A549 (cell line): ENCODE results near the gene UBN1. TPM values are rescaled to one million over a fixed set of nuclear protein-coding genes. Genes with fewer than 3 reads are reported as not detected.

ENCODE experiments used
- ATAC-seq, 2 experiments: fragments of 200-7000 bp in 1 of 2; fragments of >200 bp in 1 of 2; cut with Nextera tagmentation in 1 of 2; cut with Tn5 transposase in 1 of 2; 3 replicates each; pipeline versions ENCODE4 v1.8.0 to v1.9.1; 2018 to 2020; ENCODE audit warnings: mild to moderate bottlenecking in 1 of 2, moderate library complexity in 1 of 2
- CTCF ChIA-PET: fragments of 300-600 bp; sonication (Branson Sonifier 250); formaldehyde crosslinking; extraction: SDS; loops from one replicate; lab custom pipeline; 2021; ENCODE audit warnings: antibody characterized with exemption, inconsistent platforms; lab: Yijun Ruan, JAX
- POLR2A ChIA-PET: fragments of 350-600 bp; formaldehyde crosslinking; extraction: SDS; loops from one replicate; lab custom pipeline; 2021; ENCODE audit warnings: antibody characterized with exemption, inconsistent platforms; lab: Yijun Ruan, JAX
- DNase-seq, 2 experiments: peaks; one replicate each; pipeline versions ENCODE4 v3.0.0 to v3.0.0-alpha.2; 2011 to 2016; ENCODE audit warnings: low read depth in 1 of 2, low spot score in 1 of 2
- FAIRE-seq: peaks from 2 replicates; lab custom pipeline; 2011; peaks lifted over from hg19 to GRCh38; lab: Jason Lieb, UNC
- H3K27ac ChIP-seq, 2 experiments: fragments of >200 bp; sonication (Bioruptor Twin); formaldehyde crosslinking; 3 replicates each; pipeline ENCODE4 v1.5.1; 2016 to 2017
- H3K4me1 ChIP-seq: fragments of >200 bp; sonication (Bioruptor Twin); formaldehyde crosslinking; 3 replicates; pipeline ENCODE4 v1.6.1; 2016
- H3K4me2 ChIP-seq: fragments of >200 bp; sonication (Bioruptor Twin); formaldehyde crosslinking; 3 replicates; pipeline ENCODE4 v1.6.1; 2016
- H3K4me3 ChIP-seq: fragments of >200 bp; sonication (Bioruptor Twin); formaldehyde crosslinking; 3 replicates; pipeline ENCODE4 v1.5.1; 2016
- H3K9me3 ChIP-seq: fragments of >200 bp; sonication (Bioruptor Twin); formaldehyde crosslinking; 3 replicates; pipeline ENCODE4 v1.6.1; 2016
- CBX2 ChIP-seq: fragments of 200-600 bp; sonication (generic); IDR thresholded peaks from 2 replicates; pipeline ENCODE4 v1.6.1; 2016; ENCODE audit warnings: low read depth, mild to moderate bottlenecking, borderline replicate concordance
- EP300 ChIP-seq, 2 experiments: fragments of >200 bp; sonication (Bioruptor Twin); formaldehyde crosslinking; IDR thresholded peaks; 2 replicates in 1 of 2; 3 replicates in 1 of 2; pipeline ENCODE4 v1.6.1; 2016 to 2017
- FOSB ChIP-seq: fragments of 250-450 bp; sonication (Bioruptor Pico); IDR thresholded peaks from 2 replicates; pipeline ENCODE4 v1.5.0; 2020; ENCODE audit warnings: mild to moderate bottlenecking, moderate library complexity
- FOSL2 ChIP-seq, 2 experiments: fragments of 450-650 bp in 1 of 2; fragments of >200 bp in 1 of 2; sonication (Bioruptor Twin) in 1 of 2; formaldehyde crosslinking; IDR thresholded peaks; 2 replicates each; pipeline versions ENCODE4 v1.5.0 to v1.6.1; 2016 to 2020; ENCODE audit warnings: mild to moderate bottlenecking in 1 of 2, moderate library complexity in 1 of 2
- FOXS1 ChIP-seq: fragments of 250-450 bp; sonication (Bioruptor Pico); IDR thresholded peaks from 2 replicates; pipeline ENCODE4 v1.5.0; 2020; ENCODE audit warnings: mild to moderate bottlenecking, moderate library complexity
- HEYL ChIP-seq: fragments of 250-450 bp; sonication (Bioruptor Pico); IDR thresholded peaks from 2 replicates; pipeline ENCODE4 v1.8.0; 2021; ENCODE audit warnings: mild to moderate bottlenecking, moderate library complexity
- HOXA7 ChIP-seq: fragments of 250-450 bp; sonication (Bioruptor Pico); IDR thresholded peaks from 2 replicates; pipeline ENCODE4 v1.5.0; 2020; ENCODE audit warnings: mild to moderate bottlenecking, moderate library complexity
- HOXB5 ChIP-seq: fragments of 250-450 bp; sonication (Bioruptor Pico); IDR thresholded peaks from 2 replicates; pipeline ENCODE4 v1.5.0; 2020; ENCODE audit warnings: mild to moderate bottlenecking, moderate library complexity
- JUN ChIP-seq, 2 experiments: fragments of >200 bp; sonication (Bioruptor Twin); formaldehyde crosslinking; IDR thresholded peaks; 2 replicates in 1 of 2; 3 replicates in 1 of 2; pipeline ENCODE4 v1.6.1; 2016 to 2017
- KDM5A ChIP-seq: fragments of 200-600 bp; sonication (generic); IDR thresholded peaks from 2 replicates; pipeline ENCODE4 v1.6.1; 2016; ENCODE audit warnings: antibody characterized with exemption, mild to moderate bottlenecking
- MAZ ChIP-seq: fragments of 150-350 bp; IDR thresholded peaks from 2 replicates; pipeline ENCODE4 v1.6.1; 2014; ENCODE audit warnings: antibody characterized with exemption, low read depth, low read length, borderline replicate concordance
- MYC ChIP-seq: IDR thresholded peaks from 2 replicates; pipeline ENCODE4 v1.6.1; 2012; ENCODE audit warnings: mild to moderate bottlenecking, inconsistent platforms, low read length, improper control_type of control experiment, borderline replicate concordance
- NFE2L2 ChIP-seq: fragments of 150-350 bp; conservative IDR thresholded peaks from 2 replicates; pipeline ENCODE4 v1.6.1; 2014; ENCODE audit warnings: low read length
- NPAS2 ChIP-seq: fragments of 250-450 bp; sonication (Bioruptor Pico); IDR thresholded peaks from 2 replicates; pipeline ENCODE4 v1.8.0; 2022; ENCODE audit warnings: mild to moderate bottlenecking, moderate library complexity, borderline replicate concordance
- POLR2AphosphoS2 ChIP-seq: conservative IDR thresholded peaks from 2 replicates; pipeline ENCODE4 v1.6.1; 2012; ENCODE audit warnings: low read length, improper control_type of control experiment, inconsistent platforms
- RCOR1 ChIP-seq: fragments of 150-350 bp; IDR thresholded peaks from 2 replicates; pipeline ENCODE4 v1.6.1; 2014; ENCODE audit warnings: antibody characterized with exemption, low read length, low read depth
- SMC3 ChIP-seq: fragments of >200 bp; sonication (Bioruptor Twin); formaldehyde crosslinking; IDR thresholded peaks from 3 replicates; pipeline ENCODE4 v1.6.1; 2018; ENCODE audit warnings: inconsistent platforms
- TFCP2L1 ChIP-seq: fragments of 250-450 bp; sonication (Bioruptor Pico); IDR thresholded peaks from 2 replicates; pipeline ENCODE4 v1.5.0; 2021; ENCODE audit warnings: mild to moderate bottlenecking
- ZFP36 ChIP-seq: fragments of 450-650 bp; IDR thresholded peaks from 2 replicates; pipeline ENCODE4 v1.6.1; 2014; ENCODE audit warnings: borderline replicate concordance; ENCODE audit not compliant: partially characterized antibody
- WGBS: methylation state at CpG from one replicate; pipeline ENCODE4 v1.1.6; 2017; ENCODE audit errors: missing lambda C conversion rate; 5-methylcytosine and 5-hydroxymethylcytosine counted together
- polyA plus RNA-seq, 4 experiments: library from polyadenylated mRNA; depleted of rRNA in 3 of 4; stranded (reverse); fragments of >200 nt; fragmentation: RNase III in 1 of 4; extraction: RNeasy Plus Mini Kit Qiagen cat#74134 plus additional on column Dnase treatment in 1 of 4; gene quantifications; 2 replicates in 3 of 4; 3 replicates in 1 of 4; pipeline ENCODE4 v1.2.3, GENCODE V29; 2011 to 2017
- TF ChIP-seq, protein P1 (sequence below): IDR thresholded peaks from 2 replicates; pipeline ENCODE4 v1.6.1; 2012
- TF ChIP-seq, protein P2 (sequence below): fragments of >200 bp; sonication (Bioruptor Twin); formaldehyde crosslinking; IDR thresholded peaks from 3 replicates; pipeline ENCODE4 v1.6.1; 2016
- TF ChIP-seq, protein P3 (sequence below): IDR thresholded peaks from 2 replicates; pipeline ENCODE4 v1.6.1; 2012
- TF ChIP-seq, protein P4 (sequence below): fragments of 450-650 bp; IDR thresholded peaks from 2 replicates; pipeline ENCODE4 v1.6.1; 2014; ENCODE audit warnings: antibody characterized with exemption
- TF ChIP-seq, protein P5 (sequence below): fragments of >200 bp; sonication (Bioruptor Twin); formaldehyde crosslinking; IDR thresholded peaks from 2 replicates; pipeline ENCODE4 v1.6.1; 2016

The UBN1 gene
- polyA plus RNA-seq, 2 of the 4 experiments (the other 2 are of a cell fraction) = 14.2 to 20.0 TPM

DNA sequence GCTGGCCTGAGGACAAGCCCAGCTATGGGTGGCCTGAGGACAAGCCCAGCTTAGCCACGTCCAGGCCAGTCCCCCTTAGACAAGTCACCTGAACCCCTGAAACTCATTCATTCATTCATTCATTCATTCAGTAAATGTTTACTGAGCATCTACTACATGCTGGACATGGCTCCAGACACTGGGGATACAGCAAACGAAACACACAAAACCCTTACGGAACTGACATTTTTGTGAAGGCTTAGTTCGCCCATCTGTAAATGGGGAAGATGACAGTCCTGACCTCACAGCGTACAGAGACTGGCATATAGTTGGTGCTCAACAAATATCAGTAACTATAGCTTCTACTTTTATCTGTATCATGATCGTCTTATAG, 52.2 kb downstream of the UBN1 start:
- CTCF ChIA-PET = interaction anchor here (0.6 kb wide), 2 partner anchors 55 to 246 kb away, joined by 3 read pairs; no protein-coding TSS in a partner anchor
- FAIRE-seq = no peak
- POLR2A ChIA-PET = no interaction called here

DNA sequence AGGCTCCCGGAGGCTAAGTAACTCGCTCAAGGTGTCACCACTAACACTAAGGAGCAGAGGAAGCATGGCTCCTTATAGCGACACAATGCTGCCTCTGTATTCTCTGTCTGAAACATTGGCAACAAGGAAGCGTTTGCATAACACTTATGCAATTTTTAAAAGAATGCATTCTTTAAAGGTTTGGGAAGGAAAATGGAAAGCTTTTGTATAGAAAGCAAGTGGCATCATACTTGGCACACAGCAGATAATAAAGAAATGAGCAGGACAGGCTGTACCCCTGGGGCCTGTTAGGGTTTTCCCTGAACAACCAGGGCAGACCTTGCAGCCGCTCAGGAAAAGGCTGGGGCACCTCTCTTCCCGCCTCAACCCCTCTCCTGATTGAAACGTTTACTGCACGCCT, 52.8 kb downstream of the UBN1 start:
- ChIA-PET CTCF (interaction anchor here (0.6 kb wide), 1 partner anchor 247 kb away, joined by 3 read pairs; no protein-coding TSS in a partner anchor), POLR2A (no interaction called here)
- FAIRE-seq = no peak
- Histone ChIP-seq H3K4me3 (no peak overlapping the region), H3K4me1 (no peaks in the 10 kb centered on the region), H3K4me2 (no peak overlapping the region), H3K9me3 (no peaks in the 10 kb centered on the region), H3K27ac (no peak overlapping the region)
- WGBS = 75% methylated on average over 8 of the region's 8 CpGs
- ATAC-seq = no peak
- DNase-seq = no peak
- TF ChIP-seq HEYL (CRISPR knock-in tag) = no peak
- no peak for TF ChIP-seq TFCP2L1 (CRISPR knock-in tag)
- TF ChIP-seq MAZ = no peak
- TF ChIP-seq RCOR1 = no peak
- no peak for TF ChIP-seq CBX2
- TF ChIP-seq FOSB (CRISPR knock-in tag) = no peak
- no peak for TF ChIP-seq SMC3
- TF ChIP-seq FOXS1 = no peak
- TF ChIP-seq NFE2L2 = no peak
- TF ChIP-seq, protein P1, sequence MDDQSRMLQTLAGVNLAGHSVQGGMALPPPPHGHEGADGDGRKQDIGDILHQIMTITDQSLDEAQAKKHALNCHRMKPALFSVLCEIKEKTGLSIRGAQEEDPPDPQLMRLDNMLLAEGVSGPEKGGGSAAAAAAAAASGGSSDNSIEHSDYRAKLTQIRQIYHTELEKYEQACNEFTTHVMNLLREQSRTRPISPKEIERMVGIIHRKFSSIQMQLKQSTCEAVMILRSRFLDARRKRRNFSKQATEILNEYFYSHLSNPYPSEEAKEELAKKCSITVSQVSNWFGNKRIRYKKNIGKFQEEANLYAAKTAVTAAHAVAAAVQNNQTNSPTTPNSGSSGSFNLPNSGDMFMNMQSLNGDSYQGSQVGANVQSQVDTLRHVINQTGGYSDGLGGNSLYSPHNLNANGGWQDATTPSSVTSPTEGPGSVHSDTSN = no peak
- no peak for TF ChIP-seq FOSL2 (IDR thresholded peaks at IDR 0.05)
- TF ChIP-seq FOSL2 (CRISPR knock-in tag; IDR thresholded peaks at IDR 0.05) = no peak
- no peak for TF ChIP-seq MYC
- TF ChIP-seq POLR2AphosphoS2 = no peak
- TF ChIP-seq KDM5A = no peak
- no peak for TF ChIP-seq HOXA7
- TF ChIP-seq HOXB5 (CRISPR knock-in tag) = no peak
- no peak for TF ChIP-seq EP300 (IDR thresholded peaks at IDR 0.05)

More for the DNA sequence above, 52.2 kb downstream of the UBN1 start:
- Histone ChIP-seq H3K4me3 (no peak overlapping the region), H3K4me1 (no peaks in the 10 kb centered on the region), H3K9me3 (no peaks in the 10 kb centered on the region), H3K27ac (no peak overlapping the region), H3K4me2 (no peak overlapping the region)
- no peak for TF ChIP-seq JUN (IDR thresholded peaks at IDR 0.05)
- TF ChIP-seq POLR2AphosphoS2 = no peak
- no peak for TF ChIP-seq TFCP2L1 (CRISPR knock-in tag)
- TF ChIP-seq, protein P2, sequence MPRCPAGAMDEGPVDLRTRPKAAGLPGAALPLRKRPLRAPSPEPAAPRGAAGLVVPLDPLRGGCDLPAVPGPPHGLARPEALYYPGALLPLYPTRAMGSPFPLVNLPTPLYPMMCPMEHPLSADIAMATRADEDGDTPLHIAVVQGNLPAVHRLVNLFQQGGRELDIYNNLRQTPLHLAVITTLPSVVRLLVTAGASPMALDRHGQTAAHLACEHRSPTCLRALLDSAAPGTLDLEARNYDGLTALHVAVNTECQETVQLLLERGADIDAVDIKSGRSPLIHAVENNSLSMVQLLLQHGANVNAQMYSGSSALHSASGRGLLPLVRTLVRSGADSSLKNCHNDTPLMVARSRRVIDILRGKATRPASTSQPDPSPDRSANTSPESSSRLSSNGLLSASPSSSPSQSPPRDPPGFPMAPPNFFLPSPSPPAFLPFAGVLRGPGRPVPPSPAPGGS = no peak
- no peak for TF ChIP-seq NFE2L2
- no peak for TF ChIP-seq HOXB5 (CRISPR knock-in tag)
- no peak for TF ChIP-seq NPAS2
- TF ChIP-seq CBX2 = no peak
- TF ChIP-seq ZFP36 = no peak
- TF ChIP-seq, protein P3, sequence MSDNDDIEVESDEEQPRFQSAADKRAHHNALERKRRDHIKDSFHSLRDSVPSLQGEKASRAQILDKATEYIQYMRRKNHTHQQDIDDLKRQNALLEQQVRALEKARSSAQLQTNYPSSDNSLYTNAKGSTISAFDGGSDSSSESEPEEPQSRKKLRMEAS = no peak
- TF ChIP-seq HEYL (CRISPR knock-in tag) = no peak
- TF ChIP-seq, protein P4, sequence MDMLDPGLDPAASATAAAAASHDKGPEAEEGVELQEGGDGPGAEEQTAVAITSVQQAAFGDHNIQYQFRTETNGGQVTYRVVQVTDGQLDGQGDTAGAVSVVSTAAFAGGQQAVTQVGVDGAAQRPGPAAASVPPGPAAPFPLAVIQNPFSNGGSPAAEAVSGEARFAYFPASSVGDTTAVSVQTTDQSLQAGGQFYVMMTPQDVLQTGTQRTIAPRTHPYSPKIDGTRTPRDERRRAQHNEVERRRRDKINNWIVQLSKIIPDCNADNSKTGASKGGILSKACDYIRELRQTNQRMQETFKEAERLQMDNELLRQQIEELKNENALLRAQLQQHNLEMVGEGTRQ = no peak
- TF ChIP-seq, protein P5, sequence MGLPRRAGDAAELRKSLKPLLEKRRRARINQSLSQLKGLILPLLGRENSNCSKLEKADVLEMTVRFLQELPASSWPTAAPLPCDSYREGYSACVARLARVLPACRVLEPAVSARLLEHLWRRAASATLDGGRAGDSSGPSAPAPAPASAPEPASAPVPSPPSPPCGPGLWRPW = no peak
- no peak for TF ChIP-seq KDM5A
- 79% methylated on average over 6 of the region's 6 CpGs for WGBS
- DNase-seq (no peak), ATAC-seq (no peak)
